Mucosa of stomach (tissue), 1 donor: ENCODE results near the gene CLIP3.
"Not testable (repeated sequence)": the region's sequence is repeated elsewhere in the genome, so short reads cannot be mapped to it uniquely, and the experiment has no call there.

ENCODE experiments used
- H3K27me3 ChIP-seq: one replicate; pipeline ENCODE4 v1.7.0; 2013; ENCODE audit warnings: mild to moderate bottlenecking, low read length; ENCODE audit not compliant: control insufficient read depth, insufficient read depth
- H3K36me3 ChIP-seq: one replicate; pipeline ENCODE4 v1.7.0; 2013; ENCODE audit warnings: low read length; ENCODE audit not compliant: control insufficient read depth, insufficient read depth
- H3K4me1 ChIP-seq: one replicate; pipeline ENCODE4 v1.7.0; 2013; ENCODE audit warnings: mild to moderate bottlenecking, low read length; ENCODE audit not compliant: control insufficient read depth, insufficient read depth
- H3K4me3 ChIP-seq: one replicate; pipeline ENCODE4 v1.7.0; 2013; ENCODE audit warnings: low read length
- H3K9ac ChIP-seq: one replicate; pipeline ENCODE4 v1.7.0; 2013; ENCODE audit warnings: mild to moderate bottlenecking, low read length, moderate library complexity
- H3K9me3 ChIP-seq: one replicate; pipeline ENCODE4 v1.7.0; 2013; ENCODE audit warnings: mild to moderate bottlenecking, low read length, moderate library complexity; ENCODE audit not compliant: control insufficient read depth
- donor health status: Pancreatic carcinoma.

CLIP3 gene

DNA sequence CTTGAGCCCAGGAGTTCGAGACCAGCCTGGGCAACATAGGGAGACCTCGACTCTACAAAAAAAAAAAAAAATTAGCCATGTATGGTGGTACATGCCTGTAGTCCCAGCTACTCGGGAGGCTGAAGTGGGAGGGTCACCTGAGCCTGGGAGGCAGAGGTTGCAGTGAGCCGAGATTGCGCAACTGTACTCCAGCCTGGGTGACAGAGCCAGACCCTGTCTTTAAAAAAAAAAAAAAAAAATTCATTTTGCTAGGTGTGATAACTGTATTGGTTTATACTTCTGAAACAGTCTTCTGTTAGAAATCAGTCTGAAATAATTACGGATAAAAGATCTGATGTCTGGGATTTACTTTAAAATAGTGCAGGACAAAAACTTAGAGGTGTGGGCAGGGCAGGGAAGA is 8.4 kb upstream of the CLIP3 start:
- not testable (repeated sequence) for H3K36me3 ChIP-seq, H3K4me3 ChIP-seq, H3K4me1 ChIP-seq, H3K27me3 ChIP-seq, H3K9ac ChIP-seq, H3K9me3 ChIP-seq

DNA sequence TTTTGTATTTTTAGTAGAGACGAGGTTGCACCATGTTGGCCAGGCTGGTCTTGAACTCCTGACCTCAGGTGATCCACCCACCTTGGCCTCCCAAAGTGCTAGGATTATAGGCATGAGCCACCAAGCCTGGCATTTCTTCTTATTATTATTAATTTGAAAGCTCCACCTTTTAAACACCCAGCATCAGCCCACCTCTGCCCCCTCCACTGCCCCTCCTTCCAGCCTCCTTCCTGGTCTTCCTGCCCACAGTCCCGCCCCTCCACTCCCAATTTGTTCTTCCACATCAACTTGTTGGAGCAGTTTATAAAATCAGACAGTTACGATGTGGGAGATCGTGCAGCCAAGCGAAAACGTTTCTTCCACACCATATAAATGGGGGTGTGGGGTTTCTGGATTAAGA is 7.8 kb upstream of the CLIP3 start:
- no peaks in the 10 kb centered on the region for H3K36me3 ChIP-seq
- no peaks in the 10 kb centered on the region for H3K27me3 ChIP-seq
- no peak overlapping the region for H3K9ac ChIP-seq

DNA sequence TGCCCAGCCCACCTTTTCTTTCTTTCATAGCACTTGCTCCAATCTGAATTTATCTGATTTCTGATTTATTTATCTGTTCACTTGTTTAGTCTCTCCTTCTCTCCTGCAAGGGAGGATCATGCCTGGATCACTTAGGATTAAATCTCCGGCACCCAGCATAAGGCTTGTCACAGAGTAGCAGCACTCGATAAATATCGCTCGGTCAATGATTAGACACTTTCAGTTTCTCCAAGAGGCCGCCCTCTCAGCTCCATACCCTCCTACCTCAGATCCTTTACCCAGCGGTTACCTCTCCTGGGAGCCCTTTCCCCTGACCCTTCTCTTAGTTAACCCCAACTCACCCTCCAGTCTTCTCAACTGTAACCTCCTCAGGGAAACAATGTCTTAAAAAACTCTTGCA is 1.4 kb downstream of the CLIP3 start:
- H3K9me3 ChIP-seq: no peaks in the 10 kb centered on the region
- no peak overlapping the region for H3K4me3 ChIP-seq
- H3K9ac ChIP-seq: peak overlapping the region; percentile 53
- H3K4me1 ChIP-seq: no peaks in the 10 kb centered on the region
- H3K27me3 ChIP-seq: no peaks in the 10 kb centered on the region
- H3K36me3 ChIP-seq: no peaks in the 10 kb centered on the region

More for the DNA sequence above, 7.8 kb upstream of the CLIP3 start:
- no peak overlapping the region for H3K4me3 ChIP-seq
- H3K9me3 ChIP-seq: no peaks in the 10 kb centered on the region
- H3K4me1 ChIP-seq: no peaks in the 10 kb centered on the region

DNA sequence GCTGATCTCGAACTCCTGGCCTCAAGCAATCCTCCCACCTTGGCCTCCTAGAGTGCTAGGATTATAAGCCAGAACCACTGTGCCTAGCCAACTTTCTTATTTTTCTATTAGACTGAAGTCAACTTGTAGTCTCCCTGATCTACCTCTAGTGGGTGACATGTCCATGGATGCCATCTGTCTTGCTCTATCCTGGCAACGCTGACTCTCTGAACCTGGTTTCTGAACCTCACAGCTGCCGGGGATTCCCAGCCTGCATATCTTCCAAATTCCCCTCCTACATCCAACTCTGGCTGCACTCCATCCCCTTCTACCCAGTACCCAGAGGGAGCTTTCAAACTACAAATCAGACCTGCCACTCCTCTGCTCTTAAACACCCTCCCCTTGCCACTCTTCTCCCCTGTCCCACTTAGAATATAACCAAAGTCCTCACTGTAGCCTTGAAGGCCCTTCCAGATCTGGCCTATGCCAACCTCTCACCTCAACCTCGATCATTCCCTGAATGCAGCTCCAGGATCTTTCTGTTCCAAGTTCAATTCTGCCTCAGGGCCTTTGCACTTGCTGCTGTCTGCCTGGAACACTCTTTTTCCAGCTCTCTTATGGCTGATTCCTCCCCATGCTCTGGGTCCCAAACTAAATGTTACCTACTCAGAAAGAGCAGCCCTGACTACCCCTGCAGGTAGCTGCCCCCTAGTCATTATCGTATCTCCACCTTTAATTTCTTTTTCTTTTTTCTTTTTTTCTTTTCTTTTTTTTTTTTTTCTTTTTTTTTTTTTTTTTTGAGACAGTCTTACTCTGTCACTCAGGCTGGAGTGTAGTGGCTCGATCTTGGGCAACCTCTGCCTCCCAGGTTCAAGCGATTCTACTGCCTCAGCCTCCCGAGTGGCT is 2.2 kb downstream of the CLIP3 start:
- H3K9ac ChIP-seq: no peak overlapping the region
- no peaks in the 10 kb centered on the region for H3K9me3 ChIP-seq
- H3K36me3 ChIP-seq: no peaks in the 10 kb centered on the region
- no peak overlapping the region for H3K4me3 ChIP-seq
- H3K27me3 ChIP-seq: no peaks in the 10 kb centered on the region
- no peaks in the 10 kb centered on the region for H3K4me1 ChIP-seq

DNA sequence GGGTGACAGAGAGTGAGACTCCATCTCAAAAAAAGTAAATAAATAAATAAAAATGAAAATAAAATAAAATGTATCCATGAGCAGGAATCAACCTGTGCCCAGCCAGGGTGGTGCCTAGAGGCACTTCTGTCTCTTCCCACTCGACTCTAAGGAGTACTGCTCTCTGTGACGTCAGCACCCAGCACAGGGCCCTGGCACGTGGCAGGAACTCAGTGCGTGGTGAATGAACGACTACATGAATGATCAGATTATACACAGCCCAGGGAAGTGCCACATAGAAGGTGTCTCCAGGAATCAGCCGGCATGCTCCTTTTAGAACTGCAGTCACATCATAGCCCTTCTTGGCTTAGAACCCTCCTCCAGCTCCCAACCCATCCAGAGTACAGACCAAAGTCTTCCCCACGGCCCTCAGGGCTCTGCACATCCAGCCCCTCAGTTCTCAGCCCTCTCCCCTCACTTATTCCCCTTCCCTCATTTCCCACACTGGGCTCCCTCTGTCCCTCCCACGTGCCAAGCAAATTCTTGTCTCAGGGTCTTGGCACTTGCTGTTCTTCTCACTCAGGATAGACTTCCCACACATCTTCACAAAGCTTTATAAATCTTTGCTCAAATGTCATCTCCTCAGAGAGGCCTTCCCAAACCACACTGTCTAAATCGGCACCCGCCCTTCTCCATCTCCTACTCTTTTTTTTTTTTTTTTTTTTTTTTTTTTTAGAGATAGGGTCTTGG is 4.2 kb downstream of the CLIP3 start:
- no peak overlapping the region for H3K4me3 ChIP-seq
- no peaks in the 10 kb centered on the region for H3K27me3 ChIP-seq
- H3K9ac ChIP-seq: no peak overlapping the region
- no peaks in the 10 kb centered on the region for H3K4me1 ChIP-seq
- H3K9me3 ChIP-seq: no peaks in the 10 kb centered on the region
- no peaks in the 10 kb centered on the region for H3K36me3 ChIP-seq

DNA sequence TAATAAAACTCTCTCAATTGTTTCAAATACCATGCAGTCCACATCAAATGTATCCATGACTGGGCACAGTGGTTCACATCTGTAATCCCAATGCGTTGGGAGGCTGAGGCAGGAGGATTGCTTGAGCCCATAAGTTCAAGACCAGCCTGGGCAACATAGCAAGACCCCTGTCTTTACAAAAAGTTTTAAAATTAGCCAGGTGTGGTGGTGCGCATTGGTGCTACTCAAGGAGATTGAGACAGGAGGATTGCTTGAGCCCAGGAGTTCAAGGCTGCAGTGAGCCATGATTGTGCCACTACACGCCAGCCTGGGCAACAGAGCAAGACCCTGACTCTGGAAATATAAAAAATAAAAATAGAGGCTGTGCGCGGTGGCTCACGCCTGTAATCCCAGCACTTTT is 5.0 kb downstream of the CLIP3 start:
- Histone ChIP-seq H3K9ac (no peak overlapping the region), H3K27me3 (no peaks in the 10 kb centered on the region), H3K36me3 (no peaks in the 10 kb centered on the region), H3K4me1 (no peaks in the 10 kb centered on the region), H3K4me3 (no peak overlapping the region), H3K9me3 (no peaks in the 10 kb centered on the region)

DNA sequence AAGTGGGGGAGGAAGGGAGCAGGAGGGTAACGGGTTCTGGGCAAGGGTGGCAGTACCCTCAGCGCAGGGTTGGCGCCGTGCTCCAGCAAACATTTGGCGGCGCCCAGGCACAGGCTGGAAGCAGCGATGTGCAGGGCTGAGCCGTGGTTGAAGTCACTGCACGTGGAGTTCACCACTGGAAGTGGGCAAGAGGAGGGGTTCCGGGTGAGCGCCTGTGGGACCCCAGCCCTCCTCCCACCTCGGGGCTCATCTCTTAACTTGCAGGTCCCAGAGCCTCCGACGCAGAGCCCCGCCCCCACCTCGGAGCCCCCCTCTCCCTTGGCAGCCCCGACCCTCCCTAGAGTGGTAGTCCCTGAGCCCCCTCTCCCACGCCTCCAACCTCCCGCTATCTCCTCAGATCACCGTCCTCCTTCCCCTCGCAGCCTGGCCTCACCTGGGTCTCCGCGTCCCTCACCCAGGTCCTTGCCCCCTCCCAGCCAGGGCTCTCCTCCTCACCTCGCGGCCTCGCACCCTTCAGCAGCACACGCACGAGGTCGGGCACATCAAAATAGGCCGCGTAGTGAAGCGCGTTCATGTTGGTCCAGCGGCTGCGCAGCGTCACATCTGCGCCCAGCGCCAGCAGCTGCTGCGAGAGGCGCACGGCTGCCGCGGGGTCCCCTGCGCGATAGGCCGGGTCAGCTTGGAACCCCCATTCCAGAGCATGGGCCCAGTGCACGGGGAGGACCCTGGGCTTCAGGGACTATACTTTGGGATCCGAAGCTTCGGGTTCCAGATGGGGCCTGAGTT is 6.4 kb downstream of the CLIP3 start:
- Histone ChIP-seq H3K4me1 (no peaks in the 10 kb centered on the region), H3K36me3 (no peaks in the 10 kb centered on the region), H3K4me3 (no peak overlapping the region), H3K27me3 (no peaks in the 10 kb centered on the region), H3K9ac (no peak overlapping the region), H3K9me3 (no peaks in the 10 kb centered on the region)

DNA sequence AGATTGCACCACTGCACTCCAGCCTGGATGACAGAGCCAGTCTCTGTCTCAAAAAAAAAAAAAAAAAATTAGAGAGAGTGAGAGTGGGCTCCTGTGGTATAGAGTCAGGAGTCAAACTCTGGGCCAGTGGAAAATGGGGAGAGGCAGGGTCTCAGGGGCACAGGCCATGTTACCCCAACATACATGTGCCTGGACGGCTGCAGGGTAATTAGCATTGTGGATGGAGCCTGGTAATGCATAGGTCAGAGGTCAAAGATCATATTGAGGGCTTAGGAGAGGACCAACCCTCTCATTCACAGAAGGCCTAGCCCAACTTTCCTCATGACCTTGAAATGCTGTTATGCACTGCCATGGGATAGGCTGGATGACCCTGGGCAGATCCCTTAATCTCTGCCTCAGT is 7.1 kb downstream of the CLIP3 start:
- Histone ChIP-seq H3K4me3 (no peak overlapping the region), H3K27me3 (no peaks in the 10 kb centered on the region), H3K9me3 (no peaks in the 10 kb centered on the region), H3K36me3 (no peaks in the 10 kb centered on the region), H3K9ac (no peak overlapping the region), H3K4me1 (no peaks in the 10 kb centered on the region)

DNA sequence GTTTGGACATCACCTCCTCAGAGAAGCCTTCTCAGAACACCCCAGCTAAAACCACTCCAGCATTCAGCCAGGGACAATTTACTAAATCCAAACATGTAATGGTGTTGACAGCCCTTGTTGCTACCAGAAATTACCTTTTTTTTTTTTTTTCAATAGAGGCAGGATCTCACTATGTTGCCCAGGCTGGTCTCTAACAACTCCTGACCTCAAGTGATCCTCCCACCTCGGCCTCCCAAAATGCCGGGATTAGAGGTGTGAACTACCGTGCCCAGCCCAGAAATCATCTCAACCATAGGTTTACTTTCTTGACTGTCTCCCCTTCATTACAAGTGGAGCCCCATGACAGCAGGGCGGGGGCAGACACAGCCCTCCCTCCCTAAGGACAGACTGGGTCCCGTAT is 9.2 kb downstream of the CLIP3 start:
- H3K9me3 ChIP-seq: no peaks in the 10 kb centered on the region
- no peak overlapping the region for H3K4me3 ChIP-seq
- H3K36me3 ChIP-seq: no peaks in the 10 kb centered on the region
- H3K27me3 ChIP-seq: no peaks in the 10 kb centered on the region
- H3K4me1 ChIP-seq: no peaks in the 10 kb centered on the region
- no peak overlapping the region for H3K9ac ChIP-seq

DNA sequence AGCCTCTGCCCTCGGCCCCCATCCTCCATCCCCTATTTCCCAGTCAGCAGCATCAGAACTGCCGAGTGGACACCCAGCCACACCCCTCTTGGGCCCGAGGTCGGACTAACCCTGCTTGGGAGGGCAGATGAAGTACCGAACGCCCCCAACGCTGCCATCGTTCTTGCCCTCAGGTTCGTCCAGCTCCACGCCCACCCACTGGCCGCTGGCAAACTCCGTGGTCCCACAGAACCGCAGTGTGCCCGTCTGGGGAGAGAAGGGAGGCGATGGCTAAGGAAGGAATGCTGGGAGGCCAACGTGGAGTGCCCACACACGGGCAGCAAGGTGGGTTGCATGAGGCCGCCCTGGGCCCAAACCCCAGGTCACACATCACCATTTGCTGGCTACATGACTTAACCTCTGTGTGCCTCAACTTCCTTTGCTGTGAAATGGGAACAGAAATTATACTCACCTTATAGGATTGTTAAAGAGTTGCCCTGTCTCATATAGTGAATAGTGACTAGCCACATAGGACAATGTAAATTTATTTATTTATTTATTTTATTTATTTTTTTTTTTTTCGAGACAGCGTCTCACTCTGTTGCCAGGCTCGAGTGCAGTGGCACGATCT is 13.5 kb downstream of the CLIP3 start:
- Histone ChIP-seq H3K27me3 (no peaks in the 10 kb centered on the region), H3K4me1 (peaks cover 8% of the 10 kb centered on the region), H3K9ac (no peak overlapping the region), H3K4me3 (no peak overlapping the region), H3K9me3 (no peaks in the 10 kb centered on the region), H3K36me3 (no peaks in the 10 kb centered on the region)

DNA sequence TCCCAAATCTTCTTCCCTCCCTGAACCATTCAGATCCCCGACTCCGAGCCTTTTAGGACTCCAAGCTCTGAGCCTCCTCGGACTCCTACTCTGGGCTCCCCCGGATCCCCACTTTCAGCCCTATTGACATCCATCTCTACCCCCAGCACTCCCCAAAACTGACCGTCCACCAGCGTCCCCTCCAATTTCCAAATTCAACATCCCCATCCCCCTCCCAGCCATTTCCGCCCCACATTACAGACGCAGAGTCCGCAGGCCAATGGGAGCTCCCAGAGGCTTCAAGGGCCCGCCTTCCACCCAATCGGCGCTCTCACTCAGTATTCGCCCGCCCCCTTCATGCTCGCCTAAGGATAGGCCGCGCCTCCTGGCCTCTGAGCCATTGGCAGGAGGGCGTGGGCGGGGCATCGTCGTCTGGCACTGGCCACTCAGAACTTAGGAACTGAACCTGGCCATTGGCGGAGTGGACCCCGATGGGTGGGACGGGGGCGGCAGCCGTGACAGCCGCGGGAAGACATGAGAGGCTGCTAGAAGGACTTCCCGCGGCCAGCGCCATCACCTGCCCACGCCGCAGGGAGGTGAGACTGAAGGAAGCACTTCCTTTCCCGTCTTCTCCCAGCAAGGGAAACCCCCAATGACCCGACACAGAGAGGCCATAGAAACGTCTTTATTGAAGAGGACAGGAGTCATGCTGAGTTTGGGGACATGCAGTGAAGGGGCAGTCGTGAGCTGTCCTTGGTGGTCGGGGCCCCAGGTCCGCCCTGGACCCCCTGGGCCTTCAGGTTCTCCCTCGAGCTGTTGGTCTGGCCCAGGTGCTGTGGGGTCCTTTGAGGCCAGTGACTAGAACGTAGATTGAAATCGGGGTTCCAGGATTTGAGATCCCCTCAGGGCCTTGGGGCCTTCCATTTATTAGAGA is 18.4 kb downstream of the CLIP3 start, which contains the start of gene ALKBH6:
ALKBH6 (minus strand) TSS at position 202 of the 913 bp plus-strand sequence. CDS start 816 bp downstream, outside the sequence.
- peak within 1 kb of the TSS; percentile 93 for H3K9ac ChIP-seq
- peaks cover 22% of the 10 kb centered on the region for H3K4me1 ChIP-seq
- H3K27me3 ChIP-seq: no peaks in the 10 kb centered on the region
- no peaks in the 10 kb centered on the region for H3K9me3 ChIP-seq
- H3K36me3 ChIP-seq: no peaks in the 10 kb centered on the region
- peak within 1 kb of the TSS; percentile 73 for H3K4me3 ChIP-seq
